ENCODE results near the gene CASK. TPM values are rescaled to one million over a fixed set of nuclear protein-coding genes. Genes with fewer than 3 reads are reported as not detected.
A peak's percentile ranks its signal among the peaks of the same experiment; 100 is the strongest.

The CASK gene
- total and polyA plus RNA-seq, 7 experiments from 2014 or later, result 5.6 to 72.4 (median 43.5) TPM

DNA sequence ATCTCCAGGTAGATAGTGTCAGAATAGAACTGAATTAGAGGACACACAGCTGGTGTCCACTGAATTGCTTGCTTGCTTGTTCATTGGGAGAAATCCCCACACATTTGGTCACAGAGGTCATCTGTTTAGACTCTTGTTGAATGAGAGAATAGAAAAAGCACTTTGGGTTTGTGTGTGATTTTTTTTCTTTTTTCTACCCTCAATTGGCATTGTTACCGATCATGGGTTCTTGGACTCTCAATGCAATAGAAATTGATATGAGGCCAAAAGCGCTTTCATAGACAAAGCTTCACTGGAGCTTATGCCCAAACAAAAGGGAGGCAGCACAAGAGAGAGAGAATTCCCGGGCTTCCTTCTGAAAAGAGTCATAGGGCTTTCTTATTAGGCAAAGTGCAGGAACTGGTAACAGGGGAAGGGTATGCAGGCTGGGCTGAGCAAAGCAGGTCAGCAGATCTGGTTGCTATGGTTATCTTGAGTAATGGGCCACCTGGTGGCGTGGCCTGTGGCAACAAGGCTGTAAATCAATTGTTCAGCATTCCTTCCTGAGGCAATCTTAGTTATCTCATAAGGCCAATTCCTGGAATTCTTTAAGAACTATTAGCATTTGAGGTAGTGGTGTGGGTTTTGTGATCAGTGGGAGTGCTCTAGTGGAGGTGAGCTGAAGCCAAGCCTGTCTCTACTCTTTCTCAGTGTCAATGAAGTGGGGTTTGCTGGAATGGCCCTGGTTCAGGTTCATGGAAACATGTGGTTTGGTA lies 204.7 kb downstream of the CASK start:
- peaks cover 0 to 51% (median 16%) of the 10 kb centered on the region in 11 donors for H3K9me3 Mint-ChIP-seq
- ATAC-seq (no peak), DNase-seq (no peak)
- Histone ChIP-seq H3K27me3 (ENCODE audit: control insufficient read depth in 2 of 2, insufficient read depth in 2 of 2, low read length in 2 of 2) (no peaks in the 10 kb centered on the region), H3K36me3 (ENCODE audit: control insufficient read depth in 2 of 3, insufficient read depth in 3 of 3, low read length in 3 of 3) (peaks cover 0 to 4% (median 2%) of the 10 kb centered on the region in 3 experiments), H3K9me3 (ENCODE audit: control insufficient read depth in 2 of 3, low read length in 3 of 3) (peaks cover 0 to 17% (median 4%) of the 10 kb centered on the region in 3 experiments), H3K27ac (ENCODE audit: low read depth, low read length) (no peak overlapping the region), H3K4me3 (ENCODE audit: low read length) (no peak overlapping the region), H3K4me1 (ENCODE audit: control insufficient read depth in 2 of 2, insufficient read depth in 2 of 2, low read length in 2 of 2) (peaks cover 0 to 24% of the 10 kb centered on the region in 2 donors)
- CTCF ChIA-PET, result no interaction called here
- POLR2A ChIA-PET, result no interaction called here
- peaks cover 10 to 47% (median 33%) of the 10 kb centered on the region in 5 donors for H3K36me3 Mint-ChIP-seq
- H3K27ac Mint-ChIP-seq, result no peak overlapping the region
- peaks cover 3 to 35% (median 11%) of the 10 kb centered on the region in 7 donors for H3K4me1 Mint-ChIP-seq
- no peak overlapping the region for H3K4me3 Mint-ChIP-seq
- H3K27me3 Mint-ChIP-seq, result no peaks in the 10 kb centered on the region
- intact Hi-C loops (cut with micrococcal nuclease), result no loop called here

DNA sequence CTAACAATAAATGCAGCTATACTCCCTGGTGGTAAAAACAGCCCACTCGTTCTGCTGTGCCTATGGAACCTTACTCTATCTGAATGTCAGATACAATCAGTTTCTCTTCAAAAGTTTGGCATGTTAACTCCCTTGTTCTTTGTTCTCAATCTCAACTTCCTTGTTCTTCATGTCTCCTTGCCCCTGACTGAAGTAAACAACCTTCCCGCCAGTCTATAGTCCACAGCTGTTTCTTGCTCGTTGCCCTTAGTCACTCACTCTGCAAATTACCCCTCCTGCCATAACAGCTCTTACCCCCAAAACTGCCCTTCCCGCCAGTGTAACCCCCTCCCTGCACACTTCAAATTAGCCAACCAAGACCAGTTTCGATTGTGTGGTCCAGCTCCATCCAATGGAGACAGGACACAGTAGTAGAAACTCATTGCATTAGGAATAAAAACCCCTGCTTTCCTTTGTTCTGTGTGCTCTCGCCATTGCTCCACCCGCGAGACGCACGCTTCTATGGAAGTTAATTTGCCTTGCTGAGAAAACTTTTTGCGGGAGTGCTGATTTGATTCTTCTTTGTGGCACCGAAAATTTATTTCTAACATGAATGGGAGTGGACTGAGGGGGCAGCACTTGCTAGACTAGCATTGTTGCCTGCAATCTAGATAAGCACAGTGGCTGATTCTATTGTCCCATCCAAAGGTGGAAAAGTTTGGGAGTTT lies 206.4 kb downstream of the CASK start:
- Histone ChIP-seq H3K27ac (ENCODE audit: low read depth, low read length) (no peak overlapping the region), H3K36me3 (ENCODE audit: control insufficient read depth in 2 of 3, insufficient read depth in 3 of 3, low read length in 3 of 3) (peaks cover 0 to 4% (median 2%) of the 10 kb centered on the region in 3 experiments), H3K4me1 (ENCODE audit: control insufficient read depth in 2 of 2, insufficient read depth in 2 of 2, low read length in 2 of 2) (peaks cover 0 to 21% of the 10 kb centered on the region in 2 donors), H3K9me3 (ENCODE audit: control insufficient read depth in 2 of 3, low read length in 3 of 3) (peaks cover 0 to 17% (median 4%) of the 10 kb centered on the region in 3 experiments), H3K27me3 (ENCODE audit: control insufficient read depth in 2 of 2, insufficient read depth in 2 of 2, low read length in 2 of 2) (no peaks in the 10 kb centered on the region), H3K4me3 (ENCODE audit: low read length) (no peak overlapping the region)
- ATAC-seq (no peak), DNase-seq (no peak)
- ChIA-PET CTCF (no interaction called here), POLR2A (no interaction called here)
- Mint-ChIP-seq H3K36me3 (peaks cover 9 to 45% (median 24%) of the 10 kb centered on the region in 5 donors), H3K4me3 (peak overlapping the region in 4 of 10 donors; percentile 2 to 30 (median 16)), H3K9me3 (peaks cover 0 to 43% (median 12%) of the 10 kb centered on the region in 11 donors), H3K27me3 (no peaks in the 10 kb centered on the region), H3K4me1 (peaks cover 3 to 25% (median 13%) of the 10 kb centered on the region in 7 donors), H3K27ac (peak overlapping the region in 4 of 9 donors; percentile 1 to 50 (median 19))
- intact Hi-C loops (cut with micrococcal nuclease), result no loop called here

DNA sequence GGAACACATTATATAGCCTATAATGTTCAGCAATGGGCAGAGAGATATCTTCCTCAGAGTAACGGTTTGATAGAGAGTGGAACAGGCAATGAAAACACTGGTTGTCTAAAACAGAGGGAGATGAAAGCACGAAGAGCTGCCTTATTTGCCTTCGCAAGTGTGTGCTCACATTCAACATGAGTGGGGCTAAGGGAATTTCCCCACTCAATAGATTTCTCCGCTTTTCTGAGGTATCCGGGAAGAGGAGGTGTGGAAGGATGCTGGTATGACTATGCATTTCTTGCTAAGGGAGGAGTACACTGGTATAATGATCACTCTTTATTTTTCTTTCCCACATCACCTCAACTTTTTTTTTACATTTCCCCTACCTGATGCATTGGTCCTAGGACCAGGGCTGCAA lies 207.1 kb downstream of the CASK start:
- POLR2A ChIA-PET, result no interaction called here

DNA sequence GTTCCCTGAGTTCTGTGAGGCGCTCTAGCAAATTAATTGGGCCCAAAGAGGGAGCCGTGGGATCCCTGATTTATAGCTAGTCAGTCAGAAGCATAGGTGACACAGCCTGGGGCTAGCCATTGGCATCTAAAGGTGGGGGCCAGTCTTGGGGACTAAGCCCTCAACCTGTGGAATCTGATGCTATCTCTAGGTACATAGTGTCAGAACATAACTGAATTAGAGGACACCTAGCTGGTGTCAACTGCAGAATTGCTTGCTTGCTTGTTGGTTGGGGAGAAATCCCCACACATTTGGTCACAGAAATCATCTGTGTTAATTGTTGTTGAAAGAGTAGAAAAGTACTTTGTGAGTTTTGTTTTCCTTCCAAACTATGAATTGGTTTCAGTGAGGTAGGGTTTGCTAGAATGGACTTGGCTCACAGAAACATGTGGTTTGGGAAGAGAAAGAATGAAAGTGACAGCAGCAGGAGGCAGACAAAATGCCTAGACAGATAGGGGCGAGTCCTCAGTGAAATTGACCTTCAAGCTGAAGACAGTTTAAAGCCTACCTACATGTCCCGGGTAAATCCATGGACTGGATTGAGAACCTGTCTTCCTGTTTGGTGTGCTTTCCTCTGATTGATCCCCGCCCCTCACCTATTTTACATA lies 212.2 kb downstream of the CASK start:
- no peak for DNase-seq
- intact Hi-C loops (cut with micrococcal nuclease), result no loop called here
- no peaks in the 10 kb centered on the region for H3K4me1 ChIP-seq (ENCODE audit: control insufficient read depth in 2 of 2, insufficient read depth in 2 of 2, low read length in 2 of 2)
- H3K36me3 Mint-ChIP-seq, result peaks cover 0 to 15% (median 9%) of the 10 kb centered on the region in 5 donors
- ChIA-PET POLR2A (no interaction called here), CTCF (no interaction called here)
- no peak overlapping the region for H3K4me3 Mint-ChIP-seq
- H3K4me1 Mint-ChIP-seq, result peaks cover 7 to 35% (median 16%) of the 10 kb centered on the region in 7 donors
- no peak for ATAC-seq
- H3K27me3 ChIP-seq (ENCODE audit: control insufficient read depth in 2 of 2, insufficient read depth in 2 of 2, low read length in 2 of 2), result no peaks in the 10 kb centered on the region
- no peak overlapping the region for H3K27ac ChIP-seq (ENCODE audit: low read depth, low read length)
- H3K27me3 Mint-ChIP-seq, result no peaks in the 10 kb centered on the region
- H3K9me3 Mint-ChIP-seq, result no peaks in the 10 kb centered on the region
- no peak overlapping the region for H3K27ac Mint-ChIP-seq
- no peaks in the 10 kb centered on the region for H3K9me3 ChIP-seq (ENCODE audit: control insufficient read depth in 2 of 3, low read length in 3 of 3)
- no peak overlapping the region for H3K4me3 ChIP-seq (ENCODE audit: low read length)
- no peaks in the 10 kb centered on the region for H3K36me3 ChIP-seq (ENCODE audit: control insufficient read depth in 2 of 3, insufficient read depth in 3 of 3, low read length in 3 of 3)

More for the DNA sequence above, 207.1 kb downstream of the CASK start:
- peaks cover 0 to 17% (median 4%) of the 10 kb centered on the region in 3 experiments for H3K9me3 ChIP-seq (ENCODE audit: control insufficient read depth in 2 of 3, low read length in 3 of 3)
- Mint-ChIP-seq H3K27ac (peak overlapping the region in 2 of 9 donors; percentile 32 to 43), H3K27me3 (no peaks in the 10 kb centered on the region), H3K4me1 (peaks cover 3 to 26% (median 13%) of the 10 kb centered on the region in 7 donors), H3K36me3 (peaks cover 9 to 42% (median 20%) of the 10 kb centered on the region in 5 donors), H3K4me3 (peak overlapping the region in 1 of 10 donors; percentile 6), H3K9me3 (peaks cover 0 to 38% (median 12%) of the 10 kb centered on the region in 11 donors)
- DNase-seq (no peak), ATAC-seq (no peak)
- intact Hi-C loops (cut with micrococcal nuclease), result no loop called here
- no peaks in the 10 kb centered on the region for H3K27me3 ChIP-seq (ENCODE audit: control insufficient read depth in 2 of 2, insufficient read depth in 2 of 2, low read length in 2 of 2)
- CTCF ChIA-PET, result no interaction called here
- H3K27ac ChIP-seq (ENCODE audit: low read depth, low read length), result no peak overlapping the region
- peaks cover 0 to 4% (median 2%) of the 10 kb centered on the region in 3 experiments for H3K36me3 ChIP-seq (ENCODE audit: control insufficient read depth in 2 of 3, insufficient read depth in 3 of 3, low read length in 3 of 3)
- H3K4me3 ChIP-seq (ENCODE audit: low read length), result no peak overlapping the region
- peaks cover 0 to 18% of the 10 kb centered on the region in 2 donors for H3K4me1 ChIP-seq (ENCODE audit: control insufficient read depth in 2 of 2, insufficient read depth in 2 of 2, low read length in 2 of 2)

DNA sequence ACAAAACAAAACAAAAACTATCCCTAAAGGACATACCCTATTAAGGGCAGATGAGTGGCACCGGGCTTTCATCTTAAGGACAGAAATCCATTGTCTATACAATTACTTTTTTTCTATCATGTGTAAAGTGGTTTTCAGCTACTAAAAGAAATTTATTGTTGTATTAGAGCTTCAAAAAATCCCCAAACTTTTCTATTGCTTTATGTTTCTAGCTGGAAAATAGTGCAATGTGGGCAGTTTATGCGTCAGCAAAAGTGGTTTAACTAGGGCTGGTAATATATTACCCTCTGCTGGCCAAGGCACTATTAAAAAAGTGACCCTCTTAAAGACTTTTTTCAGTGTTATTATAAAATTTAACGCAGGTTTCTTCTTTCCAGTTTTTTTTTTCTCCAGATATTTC lies 214.9 kb downstream of the CASK start:
- DNase-seq (no peak), ATAC-seq (no peak)
- ChIA-PET POLR2A (interaction anchor here (0.7 kb wide), 1 partner anchor 529 kb away, joined by 4 read pairs; no protein-coding TSS in a partner anchor), CTCF (no interaction called here)
- H3K4me1 ChIP-seq (ENCODE audit: control insufficient read depth in 2 of 2, insufficient read depth in 2 of 2, low read length in 2 of 2), result peaks cover 0 to 15% of the 10 kb centered on the region in 2 donors
- Mint-ChIP-seq H3K4me3 (no peak overlapping the region), H3K27ac (no peak overlapping the region), H3K36me3 (peaks cover 0 to 12% (median 10%) of the 10 kb centered on the region in 5 donors), H3K27me3 (no peaks in the 10 kb centered on the region), H3K9me3 (no peaks in the 10 kb centered on the region), H3K4me1 (peaks cover 18 to 46% (median 30%) of the 10 kb centered on the region in 7 donors)
- no peak overlapping the region for H3K27ac ChIP-seq (ENCODE audit: low read depth, low read length)
- H3K36me3 ChIP-seq (ENCODE audit: control insufficient read depth in 2 of 3, insufficient read depth in 3 of 3, low read length in 3 of 3), result no peaks in the 10 kb centered on the region
- intact Hi-C loops (cut with micrococcal nuclease), result no loop called here
- no peaks in the 10 kb centered on the region for H3K27me3 ChIP-seq (ENCODE audit: control insufficient read depth in 2 of 2, insufficient read depth in 2 of 2, low read length in 2 of 2)
- H3K9me3 ChIP-seq (ENCODE audit: control insufficient read depth in 2 of 3, low read length in 3 of 3), result no peaks in the 10 kb centered on the region
- no peak overlapping the region for H3K4me3 ChIP-seq (ENCODE audit: low read length)

DNA sequence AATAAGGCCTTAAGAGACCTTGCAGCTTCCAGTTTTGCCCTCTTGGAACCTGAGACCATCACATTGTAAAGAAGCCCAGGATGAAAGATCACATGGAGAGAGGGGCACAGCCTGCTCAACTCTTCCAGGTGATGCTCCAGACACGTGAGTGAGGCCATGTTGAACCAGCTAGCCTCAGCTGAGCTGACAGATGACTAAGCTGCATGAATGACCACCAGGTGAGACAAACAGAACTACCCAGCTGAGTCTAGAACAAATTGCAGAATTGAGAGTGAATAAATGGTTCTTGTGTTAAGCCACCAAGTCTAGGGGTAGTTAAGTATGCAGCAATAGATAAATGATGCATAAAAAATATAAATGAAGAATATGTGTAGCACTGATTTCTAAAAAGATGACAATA lies 216.1 kb downstream of the CASK start:
- H3K27ac Mint-ChIP-seq, result peak overlapping the region in 5 of 9 donors; percentile 6 to 44 (median 15)
- CTCF ChIA-PET, result interaction anchor here (0.6 kb wide), 1 partner anchor 484 kb away, joined by 5 read pairs; no protein-coding TSS in a partner anchor
- DNase-seq (no peak), ATAC-seq (no peak)
- H3K36me3 Mint-ChIP-seq, result peaks cover 0 to 10% (median 8%) of the 10 kb centered on the region in 5 donors
- POLR2A ChIA-PET, result no interaction called here
- Histone ChIP-seq H3K27me3 (ENCODE audit: control insufficient read depth in 2 of 2, insufficient read depth in 2 of 2, low read length in 2 of 2) (no peaks in the 10 kb centered on the region), H3K4me1 (ENCODE audit: control insufficient read depth in 2 of 2, insufficient read depth in 2 of 2, low read length in 2 of 2) (peaks cover 0 to 18% of the 10 kb centered on the region in 2 donors), H3K9me3 (ENCODE audit: control insufficient read depth in 2 of 3, low read length in 3 of 3) (no peaks in the 10 kb centered on the region), H3K27ac (ENCODE audit: low read depth, low read length) (no peak overlapping the region), H3K4me3 (ENCODE audit: low read length) (no peak overlapping the region), H3K36me3 (ENCODE audit: control insufficient read depth in 2 of 3, insufficient read depth in 3 of 3, low read length in 3 of 3) (no peaks in the 10 kb centered on the region)
- peaks cover 18 to 44% (median 23%) of the 10 kb centered on the region in 7 donors for H3K4me1 Mint-ChIP-seq
- no peaks in the 10 kb centered on the region for H3K9me3 Mint-ChIP-seq
- no peaks in the 10 kb centered on the region for H3K27me3 Mint-ChIP-seq
- H3K4me3 Mint-ChIP-seq, result peak overlapping the region in 1 of 10 donors; percentile 29
- intact Hi-C loops (cut with micrococcal nuclease), result no loop called here

Data from naive thymus-derived CD4-positive, alpha-beta T cell (primary cell).